DMS79 (cell line): ENCODE results near the gene ADD3.

Source experiments
- DNase-seq: peaks from one replicate; lab custom pipeline; 2025; lab: John Stamatoyannopoulos, UW

The ADD3 gene

DNA sequence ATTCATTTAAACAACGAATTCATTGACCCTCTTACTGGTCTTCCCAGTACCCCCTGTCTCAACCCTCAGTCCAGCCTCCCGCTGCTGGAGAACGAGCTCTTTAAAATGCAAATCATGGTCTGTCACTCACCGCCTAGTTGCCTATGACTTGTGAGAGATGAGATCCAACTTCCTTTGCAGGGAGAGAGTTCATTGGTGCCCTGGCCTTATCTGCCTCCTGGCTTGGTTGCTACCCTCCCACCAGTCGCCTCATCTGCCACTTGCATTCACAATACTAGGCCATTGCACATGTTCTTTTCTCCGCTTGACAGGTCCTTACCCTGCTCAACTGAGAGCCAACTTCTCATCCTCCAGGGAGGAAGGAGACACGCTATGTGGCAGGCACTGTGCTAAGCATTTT is 145.6 kb downstream of the ADD3 start:
- no peak for DNase-seq

DNA sequence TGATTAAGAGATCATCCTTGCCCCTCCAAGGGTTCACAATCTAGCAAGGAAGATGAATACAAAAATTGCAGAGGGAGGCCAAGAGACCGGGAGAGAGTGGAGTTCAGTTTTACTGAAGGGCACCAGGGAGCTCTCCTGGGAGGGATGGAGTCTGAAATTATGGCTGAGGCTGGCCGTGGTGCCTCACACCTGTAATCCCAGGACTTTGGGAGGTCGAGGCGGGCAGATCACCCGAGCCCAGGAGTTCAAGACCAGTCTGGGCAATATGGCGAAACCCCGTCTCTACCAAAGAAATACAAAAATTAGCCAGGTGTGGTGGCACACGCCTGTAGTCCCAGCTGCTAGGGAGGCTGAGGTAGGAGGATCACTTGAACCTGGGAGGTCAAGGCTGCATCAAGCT is 148.3 kb downstream of the ADD3 start:
- DNase-seq = no peak

DNA sequence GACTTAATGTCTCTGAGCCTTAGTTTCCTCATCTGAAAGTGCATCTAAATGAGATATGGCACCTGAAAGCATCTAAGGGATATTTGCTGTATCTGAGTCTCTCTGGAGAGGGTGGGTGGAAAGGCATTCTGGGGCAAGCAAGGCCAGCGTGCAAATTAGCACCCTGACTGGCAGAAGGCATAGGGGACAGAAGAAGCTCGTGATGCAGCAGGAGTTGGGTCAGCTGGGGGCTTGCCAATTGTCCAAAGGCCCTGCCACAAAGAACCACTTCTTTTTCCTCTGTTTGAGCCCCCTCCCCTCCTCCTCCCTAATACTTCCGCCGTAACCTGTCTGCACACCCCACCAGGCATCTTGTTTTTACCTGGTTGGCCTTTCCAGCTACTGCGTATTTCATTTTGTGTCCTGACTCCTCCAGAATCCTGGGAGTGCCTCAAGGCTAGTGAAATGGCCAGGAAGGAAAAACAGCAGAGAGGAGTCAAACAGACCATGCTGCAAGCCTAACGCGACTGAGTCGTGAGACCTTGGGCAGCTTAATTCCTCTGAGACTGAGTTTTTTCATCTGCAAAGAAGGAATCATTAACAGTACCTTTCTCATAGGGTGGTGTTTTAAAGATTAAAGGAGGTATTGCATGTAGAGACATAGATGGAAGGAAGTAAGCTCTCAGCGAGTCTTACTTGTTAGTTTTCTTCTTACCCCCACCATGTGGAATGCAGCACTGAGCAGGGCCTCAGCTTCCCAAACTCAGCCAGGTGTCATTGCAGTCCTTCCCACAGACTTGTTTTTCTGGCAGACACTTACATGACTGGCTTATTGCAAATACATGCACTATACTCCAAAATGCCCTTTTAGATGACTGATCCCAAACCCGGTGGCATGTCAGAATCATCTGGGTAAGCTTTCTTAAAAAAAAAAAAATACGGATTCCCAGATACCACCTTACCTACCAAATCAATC is 150.5 kb downstream of the ADD3 start:
- DNase-seq = no peak

- DNase-seq = no peak
Observed at GRCh38 chr10:110160081-110160480, 152.3 kb downstream of the ADD3 start.

DNA sequence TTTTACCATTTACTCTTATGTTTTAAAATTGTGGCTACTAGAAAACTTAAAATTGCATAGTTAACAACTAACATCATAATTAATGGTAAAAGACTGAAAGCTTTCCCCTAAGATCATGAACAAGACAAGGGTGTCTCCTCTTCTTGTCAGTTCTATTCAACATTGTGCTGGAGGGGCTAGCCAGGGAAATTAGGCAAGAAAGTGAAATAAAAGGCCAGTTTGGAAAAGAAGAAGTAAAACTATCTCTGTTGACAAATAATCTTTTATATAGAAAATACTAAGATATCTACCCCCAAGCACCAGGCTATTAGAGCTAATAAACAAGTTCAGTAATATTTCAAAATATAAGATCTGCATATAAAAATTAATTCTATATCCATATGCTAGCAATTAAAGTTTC is 152.7 kb downstream of the ADD3 start:
- DNase-seq = no peak

DNA sequence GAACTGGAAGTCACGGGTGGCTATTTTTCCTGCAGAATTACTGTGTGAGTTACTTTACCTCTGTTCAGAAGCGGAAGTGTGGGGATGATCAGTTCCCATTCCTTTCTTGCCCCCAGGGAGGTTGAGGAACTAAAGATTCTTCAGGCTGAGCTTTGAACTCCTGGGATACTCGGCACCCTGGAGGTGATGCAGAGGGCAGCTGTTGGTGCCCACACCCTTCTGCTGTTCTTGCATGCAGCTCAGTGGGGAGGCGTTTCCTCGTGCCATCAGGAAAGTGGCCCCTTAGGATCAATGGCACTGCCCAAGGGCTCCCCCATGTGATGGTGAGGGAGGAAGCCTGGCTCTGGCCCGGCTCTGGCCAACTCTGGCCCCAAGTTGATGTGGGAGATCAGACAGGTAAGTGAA is 155.0 kb downstream of the ADD3 start:
- DNase-seq = no peak

DNA sequence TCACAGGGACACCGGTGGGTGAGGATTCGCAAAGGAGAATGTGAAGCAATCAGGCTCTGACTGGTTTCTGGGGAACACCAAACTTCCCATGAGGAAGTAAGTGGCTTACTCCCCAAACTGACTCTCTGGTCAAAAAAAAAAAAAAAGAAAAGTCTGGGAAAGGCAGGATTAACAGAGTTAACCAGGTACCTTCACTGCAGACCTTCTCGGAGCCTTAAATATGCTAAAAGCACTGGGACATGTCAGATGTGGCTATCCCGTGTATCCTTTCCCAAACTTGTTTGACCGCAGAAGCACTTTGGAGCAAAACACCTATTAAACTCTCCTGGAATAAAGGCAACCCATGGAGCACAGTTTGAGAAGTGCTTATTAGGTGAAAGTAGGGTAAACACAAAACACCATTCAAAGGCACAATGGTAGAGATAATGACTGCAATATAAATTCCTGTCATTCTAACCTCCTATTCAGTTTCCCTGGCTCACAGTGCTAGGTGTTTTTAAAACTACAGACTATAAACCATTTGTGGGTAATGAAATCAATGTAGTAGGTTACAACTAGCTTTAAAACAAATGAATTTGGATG is 155.5 kb downstream of the ADD3 start:
- no peak for DNase-seq

- no peak for DNase-seq
Observed at GRCh38 chr10:110163841-110164240, 156.1 kb downstream of the ADD3 start.

- DNase-seq = no peak
Observed at GRCh38 chr10:110165239-110165638, 157.5 kb downstream of the ADD3 start.

DNA sequence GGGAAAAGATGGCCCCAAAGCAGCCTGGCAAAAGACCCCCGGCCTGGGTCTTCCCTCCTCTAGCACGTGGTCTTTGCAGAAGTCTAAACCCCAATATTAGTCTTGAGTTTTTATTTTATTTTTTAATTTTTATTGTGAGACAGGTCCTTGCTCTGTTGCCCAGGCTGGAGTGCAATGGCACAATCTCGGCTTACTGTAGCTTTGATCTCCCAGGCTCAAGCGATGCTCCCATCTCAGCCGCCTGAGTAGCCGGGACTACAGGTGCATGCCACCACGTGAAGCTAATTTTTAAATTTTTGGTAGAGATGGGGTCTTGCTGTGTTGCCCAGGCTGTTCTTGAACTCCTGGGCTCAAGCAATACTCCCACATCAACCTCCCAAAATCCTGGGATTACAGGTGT is 159.4 kb downstream of the ADD3 start:
- DNase-seq = no peak

DNA sequence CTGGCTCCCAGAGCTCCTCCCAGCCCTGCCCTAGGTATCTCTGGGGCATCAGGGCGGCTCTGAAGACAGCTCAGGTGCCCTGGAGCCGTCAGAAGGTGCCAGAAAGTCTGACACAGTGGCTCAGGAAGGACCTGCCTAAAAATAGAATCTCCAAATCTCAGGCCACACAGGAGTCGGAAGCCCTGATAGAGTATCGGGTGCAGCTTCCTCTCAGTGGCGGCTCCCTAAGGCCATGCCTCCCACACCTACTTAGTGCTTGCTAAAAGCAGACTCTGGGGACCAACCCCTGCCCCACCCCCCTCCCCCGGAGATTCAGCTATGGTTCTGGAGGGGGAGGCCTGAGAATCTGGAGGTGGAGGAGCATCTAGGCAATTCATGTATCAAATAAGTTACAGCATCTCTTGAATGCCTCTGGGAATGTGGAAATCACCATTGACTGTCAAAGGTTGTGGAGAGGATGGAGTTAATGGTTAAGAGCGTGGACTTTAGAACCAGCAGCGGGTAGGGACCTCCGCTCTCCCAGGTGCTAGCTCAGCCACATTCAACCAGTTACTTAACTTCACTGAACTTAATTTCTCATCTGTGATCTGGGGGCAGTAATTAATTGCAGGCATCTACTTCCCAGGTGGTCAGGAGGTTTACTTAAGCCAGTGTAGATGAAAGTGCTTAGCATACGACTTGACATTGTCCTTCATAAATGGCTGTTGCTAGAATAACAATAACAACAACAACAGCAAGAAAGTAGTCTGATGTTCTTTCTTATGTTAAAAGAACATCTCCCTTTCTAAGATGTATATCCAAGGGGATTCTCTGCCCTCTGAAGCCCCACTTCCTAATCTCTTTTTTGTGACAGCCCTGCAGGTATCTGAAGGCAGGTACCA is 161.1 kb downstream of the ADD3 start:
- no peak for DNase-seq

DNA sequence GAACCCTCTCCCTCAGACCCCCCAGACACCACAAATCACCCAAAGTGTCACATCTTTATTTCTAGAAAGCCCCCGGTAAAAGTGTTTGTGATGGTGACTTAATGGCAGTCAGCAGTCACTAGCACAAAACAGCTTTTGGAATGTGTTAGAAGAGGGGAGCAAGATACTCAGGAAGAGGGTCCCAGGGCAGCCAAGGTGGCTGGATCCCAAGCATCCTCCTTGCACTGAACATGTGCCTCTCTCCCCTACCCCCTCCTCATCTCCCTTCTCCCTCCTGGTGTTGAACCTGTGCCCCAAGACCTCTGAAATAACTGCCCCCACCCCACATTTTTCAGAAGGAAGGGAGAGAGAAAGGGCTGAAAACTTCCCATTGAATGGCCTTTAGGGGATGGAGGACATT is 161.8 kb downstream of the ADD3 start:
- no peak for DNase-seq

DNA sequence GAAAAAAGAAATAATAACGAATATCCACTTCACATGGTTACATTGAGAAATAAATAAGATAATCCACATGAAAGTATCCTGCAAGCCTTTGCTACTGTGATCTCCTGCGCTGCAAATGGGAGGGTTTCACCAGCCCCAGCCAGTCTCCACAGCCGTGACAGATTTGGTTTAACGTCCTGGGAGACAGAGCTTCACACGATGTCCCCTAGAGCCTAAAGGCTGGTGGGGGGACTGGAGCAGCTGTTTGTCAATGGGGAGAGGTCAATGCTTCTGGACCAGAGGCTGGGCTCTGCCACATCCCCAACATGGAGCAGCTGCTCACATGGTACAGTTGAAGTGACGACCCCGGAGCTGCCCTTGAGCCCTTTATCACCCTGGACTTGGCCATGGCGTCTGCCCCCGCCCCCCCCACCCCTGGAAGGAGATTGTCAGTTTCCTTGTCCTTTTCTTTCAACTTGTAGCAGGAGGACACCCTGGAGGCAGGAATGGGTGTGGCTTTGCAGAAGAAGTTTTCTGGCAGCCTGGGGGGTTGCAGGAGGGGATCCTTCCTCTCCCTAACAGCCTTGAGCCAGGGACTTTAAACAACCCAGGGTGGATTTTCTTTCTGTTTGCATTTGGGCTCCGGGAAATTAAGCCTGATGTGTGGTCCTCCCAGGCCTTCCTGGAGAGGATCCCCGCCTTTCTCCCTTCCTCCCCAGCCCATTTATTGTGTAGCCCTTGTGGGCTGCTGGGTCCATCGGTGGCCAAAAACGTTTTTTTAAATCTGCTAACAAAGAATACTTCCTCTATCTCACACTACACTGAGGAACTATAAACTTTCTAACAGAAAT is 162.6 kb downstream of the ADD3 start:
- no peak for DNase-seq

DNA sequence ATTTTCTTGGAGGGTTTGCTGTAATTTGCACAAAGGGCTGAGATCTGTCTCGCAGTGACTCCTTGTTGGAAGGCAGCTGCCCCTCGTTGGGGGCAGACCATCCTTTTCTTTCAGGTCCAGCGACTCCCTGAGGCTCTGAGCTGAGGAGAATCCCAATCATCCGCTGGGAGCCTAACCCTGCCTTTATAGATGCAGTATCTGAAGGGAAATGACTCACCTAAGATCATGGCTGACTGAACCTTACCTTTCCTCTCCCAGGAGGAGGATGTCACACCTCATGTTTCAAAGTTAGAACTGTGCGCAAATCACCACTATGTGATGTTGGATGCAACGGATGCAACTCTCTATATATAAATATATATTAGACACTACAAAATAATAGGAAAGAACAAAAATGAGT is 163.2 kb downstream of the ADD3 start:
- no peak for DNase-seq

GRCh38 chr10:110172155-110172554 is 164.4 kb downstream of the ADD3 start:
- no peak for DNase-seq

- peak; percentile 13 for DNase-seq
Observed at GRCh38 chr10:110174201-110174600, 166.4 kb downstream of the ADD3 start.

GRCh38 chr10:110174816-110175215 is 167.0 kb downstream of the ADD3 start:
- no peak for DNase-seq

DNA sequence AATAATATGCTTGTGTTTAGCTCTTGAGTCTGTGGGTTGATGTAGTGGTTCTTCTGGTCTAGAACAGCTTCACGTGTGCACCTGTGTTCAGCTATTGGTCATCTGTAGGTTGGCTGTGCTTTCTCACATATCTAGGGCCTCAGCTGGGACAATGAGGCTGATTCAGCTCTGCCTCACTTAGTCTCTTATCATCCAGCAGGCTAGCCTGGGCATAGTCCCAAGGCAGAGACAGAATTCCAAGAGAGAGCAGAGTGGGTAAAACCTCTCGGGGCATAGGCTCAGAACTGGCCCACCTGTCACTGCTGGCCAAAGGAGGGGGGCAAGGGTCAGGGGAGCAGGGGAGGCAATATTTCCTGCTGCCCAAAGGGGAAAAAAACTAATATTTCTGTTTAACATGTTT is 167.6 kb downstream of the ADD3 start:
- no peak for DNase-seq

- DNase-seq = no peak
Observed at GRCh38 chr10:110176141-110177030, 168.6 kb downstream of the ADD3 start.

GRCh38 chr10:110179220-110179619 is 171.4 kb downstream of the ADD3 start:
- DNase-seq = no peak

DNA sequence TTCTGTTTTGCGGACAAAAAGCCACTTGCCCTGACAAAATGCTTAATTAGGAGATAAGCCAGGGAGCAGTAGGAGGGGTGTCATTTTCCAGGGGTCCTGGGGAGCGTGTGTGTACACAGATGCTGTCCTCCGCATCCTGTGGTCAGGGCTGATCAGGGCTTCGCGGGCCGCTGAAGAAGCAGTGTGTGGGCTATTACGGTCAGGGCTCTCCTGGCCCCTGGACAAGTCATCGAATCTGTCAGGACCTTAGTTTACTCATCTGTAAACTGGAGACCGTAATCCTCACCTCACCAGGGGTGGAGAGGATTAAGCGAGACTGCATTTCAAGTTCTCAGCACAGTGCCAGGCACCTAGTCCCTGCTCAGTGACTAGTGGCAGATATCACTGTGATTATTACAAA is 173.7 kb downstream of the ADD3 start:
- no peak for DNase-seq
